ENCODE data around the gene MCF2L2.

MCF2L2 gene

GRCh38 chr3:183129243-183129642 lies 299.2 kb downstream of the MCF2L2 start:
- DNase-seq (ENCODE audit: low read depth, low spot score), result no peak

GRCh38 chr3:183128709-183129108 lies 299.7 kb downstream of the MCF2L2 start:
- no peak for DNase-seq (ENCODE audit: low read depth, low spot score)
